Esophagus squamous epithelium (tissue), 5 donors: ENCODE data around the gene CEP162. TPM values are rescaled to one million over a fixed set of nuclear protein-coding genes. Genes with fewer than 3 reads are reported as not detected.
"Not testable (repeated sequence)": the region's sequence is repeated elsewhere in the genome, so short reads cannot be mapped to it uniquely, and the experiment has no call there.

Experiments used
- DNase-seq: peaks from one replicate; lab custom pipeline; 2025; lab: John Stamatoyannopoulos, UW
- H3K27ac ChIP-seq, 4 donors: fragments of 200-600 bp; sonication (generic); one replicate each; pipeline ENCODE4 v1.5.1; 2016 to 2019; ENCODE audit warnings: mild to moderate bottlenecking in 1 of 4
- H3K27me3 ChIP-seq, 4 donors: fragments of 200-600 bp; sonication (generic); 1 replicate in 3 of 4; 2 replicates in 1 of 4; pipeline versions ENCODE4 v1.5.1 to v1.6.0; 2017 to 2021; ENCODE audit warnings: antibody characterized with exemption in 1 of 4
- H3K36me3 ChIP-seq, 3 donors: fragments of 200-600 bp; sonication (generic); one replicate each; pipeline ENCODE4 v1.5.1; 2016 to 2019
- H3K4me1 ChIP-seq, 3 donors: fragments of 200-600 bp; sonication (generic); one replicate each; pipeline ENCODE4 v1.5.1; 2017 to 2019
- H3K4me3 ChIP-seq, 4 donors: fragments of 200-600 bp; sonication (generic); 1 replicate in 3 of 4; 2 replicates in 1 of 4; pipeline ENCODE4 v1.5.1; 2016 to 2019; ENCODE audit warnings: mild to moderate bottlenecking in 2 of 4, moderate library complexity in 1 of 4
- H3K9me3 ChIP-seq, 3 donors: fragments of 200-600 bp; sonication (generic); one replicate each; pipeline ENCODE4 v1.5.1; 2016 to 2019
- POLR2A ChIP-seq, 4 donors: fragments of 450-650 bp; IDR thresholded peaks; one replicate each; pipeline ENCODE4 v1.6.1; 2017; ENCODE audit warnings: antibody characterized with exemption in 4 of 4, mild to moderate bottlenecking in 4 of 4, moderate library complexity in 3 of 4
- WGBS, 2 donors: methylation state at CpG; one replicate each; pipeline ENCODE4 v1.1.5; 2018; 5-methylcytosine and 5-hydroxymethylcytosine counted together
- intact Hi-C: fragments of 100-400 bp; cut with DNase I; formaldehyde crosslinking; loops from one replicate; pipeline ENCODE4 v1.15.0; 2022
- total RNA-seq, 4 donors: library from RNA; depleted of rRNA; stranded (reverse); fragments of >200 nt; gene quantifications; one replicate each; pipeline ENCODE4 v1.1.0, GENCODE V29; 2016
- TF ChIP-seq, protein P1 (sequence below), 6 experiments: fragments of 450-650 bp in 4 of 6; fragments of 200-600 bp in 2 of 6; sonication (generic) in 2 of 6; IDR thresholded peaks; one replicate each; pipeline ENCODE4 v1.5.1; 2016 to 2019; ENCODE audit warnings: antibody characterized with exemption in 6 of 6, mild to moderate bottlenecking in 4 of 6, moderate library complexity in 4 of 6
- donor health status: DM: yes; HTN: yes; CAD: no.

CEP162 gene
- total RNA-seq, 4 donors from 2014 or later, result 2.9 to 6.4 (median 4.5) TPM

DNA sequence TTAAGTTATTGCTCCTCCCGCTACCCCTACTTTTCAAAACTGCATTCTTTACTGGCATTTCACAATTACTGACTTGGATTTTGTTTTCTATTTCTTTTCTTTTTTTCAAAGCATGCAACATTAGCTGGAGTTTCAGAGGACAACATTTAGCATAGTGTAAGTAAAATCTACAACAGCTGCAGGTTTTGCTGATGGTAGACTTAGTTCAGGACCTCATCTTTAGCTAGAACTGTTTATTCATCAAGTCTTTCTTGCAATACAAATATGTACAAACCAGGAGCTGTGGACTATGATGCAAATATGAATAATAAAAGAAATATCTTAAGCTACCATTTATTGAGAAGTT lies 728 bp upstream of the CEP162 start:
- TF ChIP-seq, protein P1, sequence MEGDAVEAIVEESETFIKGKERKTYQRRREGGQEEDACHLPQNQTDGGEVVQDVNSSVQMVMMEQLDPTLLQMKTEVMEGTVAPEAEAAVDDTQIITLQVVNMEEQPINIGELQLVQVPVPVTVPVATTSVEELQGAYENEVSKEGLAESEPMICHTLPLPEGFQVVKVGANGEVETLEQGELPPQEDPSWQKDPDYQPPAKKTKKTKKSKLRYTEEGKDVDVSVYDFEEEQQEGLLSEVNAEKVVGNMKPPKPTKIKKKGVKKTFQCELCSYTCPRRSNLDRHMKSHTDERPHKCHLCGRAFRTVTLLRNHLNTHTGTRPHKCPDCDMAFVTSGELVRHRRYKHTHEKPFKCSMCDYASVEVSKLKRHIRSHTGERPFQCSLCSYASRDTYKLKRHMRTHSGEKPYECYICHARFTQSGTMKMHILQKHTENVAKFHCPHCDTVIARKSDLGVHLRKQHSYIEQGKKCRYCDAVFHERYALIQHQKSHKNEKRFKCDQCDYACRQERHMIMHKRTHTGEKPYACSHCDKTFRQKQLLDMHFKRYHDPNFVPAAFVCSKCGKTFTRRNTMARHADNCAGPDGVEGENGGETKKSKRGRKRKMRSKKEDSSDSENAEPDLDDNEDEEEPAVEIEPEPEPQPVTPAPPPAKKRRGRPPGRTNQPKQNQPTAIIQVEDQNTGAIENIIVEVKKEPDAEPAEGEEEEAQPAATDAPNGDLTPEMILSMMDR (IDR thresholded peaks at IDR 0.05), result no peak
- no peak for TF ChIP-seq POLR2A (IDR thresholded peaks at IDR 0.05)
- WGBS, 2 donors, result 0% methylated on average over 1 of the region's 1 CpG
- no peak for DNase-seq
- Histone ChIP-seq H3K27ac (peak overlapping the region; percentile 80 to 92 (median 88)), H3K9me3 (no peaks in the 10 kb centered on the region), H3K4me3 (peak overlapping the region; percentile 63 to 93 (median 82)), H3K36me3 (no peaks in the 10 kb centered on the region), H3K27me3 (peaks cover 0 to 12% (median 0%) of the 10 kb centered on the region in 4 donors), H3K4me1 (peaks cover 0 to 22% (median 5%) of the 10 kb centered on the region in 3 donors)
- intact Hi-C loops, result no loop called here

DNA sequence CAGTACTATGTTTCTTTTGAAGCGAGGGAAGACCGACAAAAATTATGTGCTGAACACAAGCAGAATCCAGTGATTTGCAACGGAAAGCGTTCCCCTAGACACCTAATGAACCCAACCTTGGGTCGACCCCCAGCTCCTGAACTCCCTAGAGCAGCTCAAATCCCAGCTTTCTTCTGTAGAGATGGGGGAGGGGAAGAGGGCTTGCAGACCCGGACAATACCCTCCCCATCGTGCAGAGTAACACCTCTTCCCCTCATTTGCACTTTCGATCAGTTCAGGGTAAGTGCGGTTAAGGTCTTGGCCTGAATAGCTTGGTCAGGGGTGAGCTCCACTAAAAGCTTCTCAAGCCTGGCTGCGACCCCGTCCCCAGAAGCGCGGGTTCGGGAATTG lies 404 bp downstream of the CEP162 start:
- WGBS, 2 donors, result 3 to 11% methylated on average over 5 to 9 of the region's 14 CpGs
- H3K4me1 ChIP-seq, result peaks cover 0 to 22% (median 5%) of the 10 kb centered on the region in 3 donors

DNA sequence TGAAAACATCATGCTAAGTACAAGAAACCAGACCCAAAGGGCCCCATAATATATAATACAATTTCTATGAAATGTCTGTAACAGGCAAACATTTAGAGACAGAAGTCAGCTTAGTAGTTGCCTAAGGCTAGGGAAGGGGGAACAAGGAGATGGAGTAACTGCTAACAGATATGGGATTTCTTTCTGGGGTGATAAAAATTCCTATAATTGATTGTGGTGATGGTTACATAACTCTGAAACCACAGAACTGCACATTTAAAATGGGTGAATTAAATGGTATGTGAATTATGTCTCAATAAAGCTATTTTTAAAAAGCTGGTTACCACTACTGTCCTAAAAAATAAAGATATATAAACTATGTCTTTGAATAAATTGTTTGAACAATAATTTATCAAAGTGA lies 3.2 kb downstream of the CEP162 start:
- Histone ChIP-seq H3K27me3 (no peaks in the 10 kb centered on the region), H3K36me3 (peaks cover 0 to 5% (median 0%) of the 10 kb centered on the region in 3 donors), H3K27ac (no peak overlapping the region), H3K9me3 (no peaks in the 10 kb centered on the region), H3K4me3 (no peak overlapping the region), H3K4me1 (peaks cover 0 to 22% (median 5%) of the 10 kb centered on the region in 3 donors)
- no peak for TF ChIP-seq POLR2A (IDR thresholded peaks at IDR 0.05)
- TF ChIP-seq, protein P1 (IDR thresholded peaks at IDR 0.05), result no peak
- intact Hi-C loops, result no loop called here
- no peak for DNase-seq

More for the DNA sequence above, 404 bp downstream of the CEP162 start:
- Histone ChIP-seq H3K27ac (peak overlapping the region; percentile 80 to 92 (median 88)), H3K36me3 (no peaks in the 10 kb centered on the region), H3K4me3 (peak overlapping the region; percentile 63 to 93 (median 82)), H3K27me3 (peaks cover 0 to 7% (median 0%) of the 10 kb centered on the region in 4 donors), H3K9me3 (no peaks in the 10 kb centered on the region)
- TF ChIP-seq POLR2A (IDR thresholded peaks at IDR 0.05), result no peak
- TF ChIP-seq, protein P1 (IDR thresholded peaks at IDR 0.05), result no peak
- intact Hi-C loops, result no loop called here
- DNase-seq, result no peak

DNA sequence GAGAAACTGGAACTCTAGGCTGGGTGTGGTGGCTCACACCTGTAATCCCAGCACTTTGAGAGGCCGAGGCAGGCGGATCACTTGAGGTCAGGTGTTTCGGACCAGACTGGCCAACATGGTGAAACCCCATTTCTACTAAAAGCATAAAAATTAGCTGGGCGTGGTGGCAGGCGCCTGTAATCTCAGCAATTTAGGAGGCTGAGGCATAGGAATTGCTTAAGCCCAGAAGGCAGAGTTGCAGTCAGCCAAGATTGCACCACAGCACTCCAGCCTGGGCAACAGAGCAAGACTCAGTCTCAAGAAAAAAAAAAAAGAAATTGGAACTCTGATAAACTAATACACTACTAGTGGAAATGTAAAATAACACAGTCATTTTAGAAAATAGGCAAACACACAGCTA lies 3.8 kb downstream of the CEP162 start:
- H3K36me3 ChIP-seq, H3K4me3 ChIP-seq, H3K9me3 ChIP-seq, intact Hi-C loops, H3K27me3 ChIP-seq, DNase-seq, H3K27ac ChIP-seq: not testable (repeated sequence)
- WGBS, 2 donors, result 88 to 89% methylated on average over 5 of the region's 5 CpGs
- peaks cover 0 to 22% (median 5%) of the 10 kb centered on the region in 3 donors for H3K4me1 ChIP-seq

DNA sequence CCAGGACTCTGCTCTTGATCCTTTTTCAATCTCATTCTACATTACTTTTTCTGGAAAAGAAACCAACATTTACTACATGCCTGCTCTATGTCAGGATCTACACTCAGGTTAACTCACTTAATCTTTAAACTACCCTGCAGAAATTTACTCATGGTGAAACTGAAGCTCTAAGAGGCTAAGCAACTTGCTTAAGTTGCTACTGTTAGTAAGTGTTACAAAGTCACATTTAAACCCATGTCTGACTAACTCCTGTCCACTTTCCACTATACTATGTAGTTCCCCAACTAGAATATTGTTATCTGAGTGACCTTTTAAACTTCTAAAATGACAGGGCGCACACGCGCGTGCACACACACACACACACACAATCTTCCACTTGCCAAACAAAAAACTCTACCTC lies 5.0 kb downstream of the CEP162 start:
- H3K4me1 ChIP-seq, result peaks cover 0 to 17% (median 5%) of the 10 kb centered on the region in 3 donors
- TF ChIP-seq POLR2A (IDR thresholded peaks at IDR 0.05), result no peak
- TF ChIP-seq, protein P1 (IDR thresholded peaks at IDR 0.05), result no peak
- 88 to 95% methylated on average over 4 of the region's 4 CpGs for WGBS, 2 donors
- intact Hi-C loops, result no loop called here
- H3K36me3 ChIP-seq, result peaks cover 0 to 10% (median under 1%) of the 10 kb centered on the region in 3 donors
- H3K27ac ChIP-seq, result no peak overlapping the region
- no peak overlapping the region for H3K4me3 ChIP-seq
- H3K9me3 ChIP-seq, result no peaks in the 10 kb centered on the region
- no peak for DNase-seq
- H3K27me3 ChIP-seq, result no peaks in the 10 kb centered on the region
